ENCODE results near the gene CPNE8. TPM values are rescaled to one million over a fixed set of nuclear protein-coding genes. Genes with fewer than 3 reads are reported as not detected.

The CPNE8 gene
- total RNA-seq, 1 experiment from 2014 or later = 10.7 TPM

- POLR2A ChIA-PET (ENCODE audit: unreplicated experiment) = no interaction called here
- Histone ChIP-seq H3K9me2 (ENCODE audit: insufficient read depth) (no peaks in the 10 kb centered on the region), H3F3A (ENCODE audit: insufficient read depth, low read depth) (no peaks in the 10 kb centered on the region; the same call in 1 of the 2 replicates), H3K36me3 (ENCODE audit: low read depth) (no peaks in the 10 kb centered on the region), H3K4me2 (no peak overlapping the region), H3K79me2 (ENCODE audit: low read depth) (no peaks in the 10 kb centered on the region), H3K27ac (no peak overlapping the region), H3K4me3 (no peak overlapping the region), H4K20me1 (ENCODE audit: insufficient read depth) (no peaks in the 10 kb centered on the region), H3K27me3 (ENCODE audit: insufficient read depth, low read depth) (no peaks in the 10 kb centered on the region), H3K9me3 (ENCODE audit: insufficient read depth, low read depth) (no peaks in the 10 kb centered on the region), H2AFZ (no peak overlapping the region), H3K4me1 (replicated peaks; ENCODE audit: insufficient read depth) (no peaks in the 10 kb centered on the region)
- CTCF ChIA-PET = interaction anchor here (0.6 kb wide), 1 partner anchor 387 kb away, joined by 6 read pairs; no protein-coding TSS in a partner anchor
- BruUV-seq (replicated peaks) = no TSS peak
- no peak for TF ChIP-seq CTCF (conservative IDR thresholded peaks at IDR 0.05)
- no peak for TF ChIP-seq EZH2 (IDR thresholded peaks at IDR 0.05; ENCODE audit: low read depth)
- intact Hi-C loops (cut with micrococcal nuclease; ENCODE audit: unreplicated experiment) = no loop called here
- DNase-seq = no peak
Observed at GRCh38 chr12:38771871-38772270, 133.5 kb downstream of the CPNE8 start.

GRCh38 chr12:38761636-38762342 lies 143.6 kb downstream of the CPNE8 start:
- no TSS peak for BruUV-seq (replicated peaks)
- intact Hi-C loops (cut with micrococcal nuclease; ENCODE audit: unreplicated experiment) = no loop called here

GRCh38 chr12:38761111-38761510 lies 144.3 kb downstream of the CPNE8 start:
- Histone ChIP-seq H4K20me1 (ENCODE audit: insufficient read depth) (no peaks in the 10 kb centered on the region), H3K79me2 (ENCODE audit: low read depth) (no peaks in the 10 kb centered on the region), H3F3A (ENCODE audit: insufficient read depth, low read depth) (no peaks in the 10 kb centered on the region), H3K9me2 (ENCODE audit: insufficient read depth) (no peaks in the 10 kb centered on the region), H3K4me3 (no peak overlapping the region), H3K9me3 (ENCODE audit: insufficient read depth, low read depth) (no peaks in the 10 kb centered on the region), H3K4me2 (no peak overlapping the region), H2AFZ (no peak overlapping the region), H3K4me1 (replicated peaks; ENCODE audit: insufficient read depth) (no peaks in the 10 kb centered on the region), H3K27ac (no peak overlapping the region), H3K27me3 (ENCODE audit: insufficient read depth, low read depth) (no peaks in the 10 kb centered on the region), H3K36me3 (ENCODE audit: low read depth) (no peaks in the 10 kb centered on the region)
- POLR2A ChIA-PET (ENCODE audit: unreplicated experiment) = no interaction called here
- no peak for TF ChIP-seq EZH2 (IDR thresholded peaks at IDR 0.05; ENCODE audit: low read depth)
- TF ChIP-seq CTCF (conservative IDR thresholded peaks at IDR 0.05) = no peak
- intact Hi-C loops (cut with micrococcal nuclease; ENCODE audit: unreplicated experiment) = no loop called here
- no peak for DNase-seq
- no TSS peak for BruUV-seq (replicated peaks)
- CTCF ChIA-PET = no interaction called here

More at GRCh38 chr12:38761636-38762342, 143.6 kb downstream of the CPNE8 start:
- Histone ChIP-seq H3K4me3 (no peak overlapping the region), H3K9me2 (ENCODE audit: insufficient read depth) (no peaks in the 10 kb centered on the region), H3K27me3 (ENCODE audit: insufficient read depth, low read depth) (no peaks in the 10 kb centered on the region), H3K79me2 (ENCODE audit: low read depth) (no peaks in the 10 kb centered on the region), H3K27ac (no peak overlapping the region), H2AFZ (no peak overlapping the region), H3K4me2 (no peak overlapping the region), H3K4me1 (replicated peaks; ENCODE audit: insufficient read depth) (no peaks in the 10 kb centered on the region), H3K36me3 (ENCODE audit: low read depth) (no peaks in the 10 kb centered on the region), H3K9me3 (ENCODE audit: insufficient read depth, low read depth) (no peaks in the 10 kb centered on the region), H4K20me1 (ENCODE audit: insufficient read depth) (no peaks in the 10 kb centered on the region), H3F3A (ENCODE audit: insufficient read depth, low read depth) (no peaks in the 10 kb centered on the region)
- POLR2A ChIA-PET (ENCODE audit: unreplicated experiment) = no interaction called here
- no peak for DNase-seq
- TF ChIP-seq EZH2 (IDR thresholded peaks at IDR 0.05; ENCODE audit: low read depth) (no peak), CTCF (conservative IDR thresholded peaks at IDR 0.05) (no peak)
- CTCF ChIA-PET = no interaction called here
